SK-N-SH (cell line): Measurements from ENCODE around the gene MYO16. TPM values are rescaled to one million over a fixed set of nuclear protein-coding genes. Genes with fewer than 3 reads are reported as not detected.
"Not testable (repeated sequence)": the region's sequence is repeated elsewhere in the genome, so short reads cannot be mapped to it uniquely, and the experiment has no call there.

Source experiments
- CTCF ChIA-PET: fragments of 300-600, 350-600 bp; formaldehyde crosslinking; extraction: SDS; loops from one replicate; lab custom pipeline; 2021; lab: Yijun Ruan, JAX
- POLR2A ChIA-PET: fragments of 350-600 bp; sonication (Branson Sonifier 250); formaldehyde crosslinking; extraction: SDS; loops from one replicate; lab custom pipeline; 2020; ENCODE audit warnings: antibody characterized with exemption, inconsistent platforms; lab: Yijun Ruan, JAX
- DNase-seq: peaks from one replicate; pipeline ENCODE4 v3.0.0; 2012
- H2AFZ ChIP-seq: fragments of 200-600 bp; sonication (generic); 2 replicates; pipeline ENCODE4 v1.8.1; 2016; ENCODE audit warnings: antibody characterized with exemption, mild to moderate bottlenecking, low read depth
- H3F3A ChIP-seq: fragments of 200-600 bp; sonication (generic); replicated peaks from 2 replicates; pipeline ENCODE3; 2016; ENCODE audit warnings: antibody characterized with exemption, mild to moderate bottlenecking; ENCODE audit not compliant: insufficient read depth
- H3K27ac ChIP-seq, 2 experiments: fragments of 200-500 bp in 1 of 2; fragments of 200-600 bp in 1 of 2; sonication (Bioruptor generic) in 1 of 2; sonication (generic), shearing (Covaris generic) in 1 of 2; 2 replicates each; pipeline versions ENCODE4 v1.5.1 to v1.6.1; 2014 to 2016; ENCODE audit warnings: low read depth in 2 of 2, inconsistent platforms in 1 of 2, low read length in 1 of 2, mild to moderate bottlenecking in 1 of 2, mixed read lengths in 1 of 2
- H3K27me3 ChIP-seq: fragments of 200-600 bp; sonication (generic), shearing (Covaris generic); 2 replicates; pipeline ENCODE4 v1.6.1; 2016; ENCODE audit warnings: mixed run types; ENCODE audit not compliant: insufficient read depth
- H3K36me3 ChIP-seq, 2 experiments: fragments of 200-500 bp in 1 of 2; fragments of 200-600 bp in 1 of 2; sonication (Bioruptor generic) in 1 of 2; sonication (generic) in 1 of 2; replicated peaks in 1 of 2; 2 replicates each; pipeline versions ENCODE3 to v1.5.1; 2014 to 2016; ENCODE audit warnings: low read length in 1 of 2, mild to moderate bottlenecking in 1 of 2; ENCODE audit not compliant: insufficient read depth in 2 of 2, control insufficient read depth in 1 of 2
- H3K4me1 ChIP-seq, 2 experiments: fragments of 200-500 bp in 1 of 2; fragments of 200-600 bp in 1 of 2; sonication (Bioruptor generic) in 1 of 2; sonication (generic), shearing (Covaris generic) in 1 of 2; 2 replicates each; pipeline versions ENCODE4 v1.5.1 to v1.6.1; 2014 to 2016; ENCODE audit warnings: low read depth in 1 of 2, low read length in 1 of 2, mixed run types in 1 of 2; ENCODE audit not compliant: insufficient read depth in 2 of 2, control insufficient read depth in 1 of 2
- H3K4me2 ChIP-seq: fragments of 200-600 bp; sonication (generic), shearing (Covaris generic); 2 replicates; pipeline ENCODE4 v1.6.1; 2017; ENCODE audit warnings: mixed run types
- H3K4me3 ChIP-seq, 2 experiments: fragments of 200-500 bp in 1 of 2; fragments of 200-600 bp in 1 of 2; sonication (Bioruptor generic) in 1 of 2; sonication (generic), shearing (Covaris generic) in 1 of 2; 2 replicates each; pipeline versions ENCODE4 v1.5.1 to v1.8.1; 2014 to 2016; ENCODE audit warnings: low read depth in 2 of 2, inconsistent platforms in 1 of 2, low read length in 1 of 2, mild to moderate bottlenecking in 1 of 2, mixed read lengths in 1 of 2, moderate library complexity in 1 of 2
- H3K79me2 ChIP-seq: fragments of 200-600 bp; sonication (generic); 2 replicates; pipeline ENCODE4 v1.8.1; 2017; ENCODE audit warnings: mild to moderate bottlenecking; ENCODE audit not compliant: insufficient read depth
- H3K9ac ChIP-seq: fragments of 200-600 bp; sonication (generic); 2 replicates; pipeline ENCODE4 v1.6.1; 2017; ENCODE audit warnings: mixed run types
- H3K9me2 ChIP-seq: fragments of 200-600 bp; sonication (generic); 2 replicates; pipeline ENCODE4 v1.6.1; 2017; ENCODE audit warnings: mixed run types
- H3K9me3 ChIP-seq: fragments of 200-600 bp; sonication (generic); 2 replicates; pipeline ENCODE4 v1.6.1; 2017; ENCODE audit warnings: mixed run types, mild to moderate bottlenecking, moderate library complexity
- H4K20me1 ChIP-seq: fragments of 200-600 bp; sonication (generic); 2 replicates; pipeline ENCODE4 v1.6.1; 2017; ENCODE audit warnings: mild to moderate bottlenecking, mixed run types; ENCODE audit not compliant: insufficient read depth
- CHD2 ChIP-seq: fragments of 150-350 bp; IDR thresholded peaks from 2 replicates; pipeline ENCODE4 v1.6.1; 2018; ENCODE audit warnings: low read length; ENCODE audit not compliant: partially characterized antibody
- ELF1 ChIP-seq: IDR thresholded peaks from 2 replicates; pipeline ENCODE4 v1.4.0; 2012
- EP300 ChIP-seq, 2 experiments: IDR thresholded peaks; 2 replicates each; pipeline versions ENCODE4 v1.4.0 to v1.6.1; 2012; ENCODE audit warnings: borderline replicate concordance in 1 of 2, low read depth in 1 of 2, low read length in 1 of 2
- EZH2phosphoT487 ChIP-seq: fragments of 200-600 bp; sonication (generic); IDR thresholded peaks from 2 replicates; pipeline ENCODE4 v1.6.1; 2017; ENCODE audit warnings: low read depth, mixed run types, mild to moderate bottlenecking, antibody characterized with exemption, moderate library complexity, borderline replicate concordance
- FOSL2 ChIP-seq: IDR thresholded peaks from 2 replicates; pipeline ENCODE4 v1.4.0; 2012; ENCODE audit warnings: low read depth, mild to moderate bottlenecking, moderate library complexity, borderline replicate concordance
- FOXJ3 ChIP-seq: sonication (generic); formaldehyde crosslinking; IDR thresholded peaks from 2 replicates; pipeline ENCODE4 v1.5.1; 2020; ENCODE audit warnings: mild to moderate bottlenecking, missing genetic modification reagents
- IRF3 ChIP-seq: fragments of 150-350 bp; IDR thresholded peaks from 2 replicates; pipeline ENCODE4 v1.6.1; 2016; ENCODE audit warnings: mild to moderate bottlenecking, low read depth, low read length
- MXI1 ChIP-seq: IDR thresholded peaks from 2 replicates; pipeline ENCODE4 v1.6.1; 2012; ENCODE audit warnings: mild to moderate bottlenecking, low read depth, low read length, improper control_type of control experiment
- NRF1 ChIP-seq: IDR thresholded peaks from 2 replicates; pipeline ENCODE4 v1.6.1; 2012; ENCODE audit warnings: low read depth, mild to moderate bottlenecking, low read length
- POLR2AphosphoS5 ChIP-seq: IDR thresholded peaks from 2 replicates; pipeline ENCODE4 v1.6.1; 2012; ENCODE audit warnings: low read depth, low read length
- RAD21 ChIP-seq: IDR thresholded peaks from 2 replicates; pipeline ENCODE4 v1.6.1; 2012; ENCODE audit warnings: mild to moderate bottlenecking, low read length
- RCOR1 ChIP-seq: fragments of 150-350 bp; IDR thresholded peaks from 2 replicates; pipeline ENCODE4 v1.6.1; 2017; ENCODE audit warnings: antibody characterized with exemption, low read length
- RXRA ChIP-seq: IDR thresholded peaks from 2 replicates; pipeline ENCODE4 v1.4.0; 2012; ENCODE audit warnings: low read depth, mild to moderate bottlenecking, borderline replicate concordance
- SMC3 ChIP-seq: IDR thresholded peaks from 2 replicates; pipeline ENCODE4 v1.6.1; 2012; ENCODE audit warnings: low read depth, low read length, improper control_type of control experiment
- TCF12 ChIP-seq: IDR thresholded peaks from 2 replicates; pipeline ENCODE4 v1.4.0; 2012
- TEAD4 ChIP-seq: IDR thresholded peaks from 2 replicates; pipeline ENCODE4 v1.4.0; 2012; ENCODE audit warnings: mild to moderate bottlenecking, borderline replicate concordance; ENCODE audit not compliant: insufficient read depth
- ZBTB33 ChIP-seq: IDR thresholded peaks from 2 replicates; pipeline ENCODE4 v1.4.0; 2012; ENCODE audit warnings: low read depth, borderline replicate concordance
- WGBS: methylation state at CpG from one replicate; pipeline ENCODE4 v1.1.6; 2017; ENCODE audit warnings: low lambda C conversion rate; 5-methylcytosine and 5-hydroxymethylcytosine counted together
- polyA plus RNA-seq, 3 experiments: library from polyadenylated mRNA; depleted of rRNA; stranded (reverse); fragments of >200 nt; gene quantifications; 2 replicates each; pipeline ENCODE4 v1.2.3, GENCODE V29; 2012

MYO16 gene
- polyA plus RNA-seq, 1 of the 3 experiments (the other 2 are of a cell fraction): 0.07 TPM

- no peaks in the 10 kb centered on the region for H3K9me3 ChIP-seq
- TF ChIP-seq MXI1 (no peak), FOSL2 (no peak), CHD2 (no peak), IRF3 (no peak), ZBTB33 (no peak), FOXJ3 (no peak), NRF1 (no peak), EP300 (IDR thresholded peaks at IDR 0.05; ENCODE audit: borderline replicate concordance in 1 of 2, low read depth in 1 of 2, low read length in 1 of 2) (no peak), SMC3 (no peak), RAD21 (no peak), ELF1 (no peak), POLR2AphosphoS5 (no peak), EZH2phosphoT487 (no peak), TCF12 (no peak), TEAD4 (no peak), RXRA (no peak), RCOR1 (no peak)
- TF ChIP-seq, all 33 proteins: peak for 0
- no peak overlapping the region for H3K9ac ChIP-seq
- 100% methylated on average over 2 of the region's 2 CpGs for WGBS
- CTCF ChIA-PET: interaction anchor here (1.4 kb wide), 1 partner anchor 69 kb away, joined by 3 read pairs; no protein-coding TSS in a partner anchor
- H3K4me3 ChIP-seq: no peak overlapping the region
- POLR2A ChIA-PET: no interaction called here
- no peaks in the 10 kb centered on the region for H3K27me3 ChIP-seq
- H2AFZ ChIP-seq: no peak overlapping the region
- no peak overlapping the region for H3K27ac ChIP-seq
- H3K79me2 ChIP-seq: no peaks in the 10 kb centered on the region
- H3K36me3 ChIP-seq: no peaks in the 10 kb centered on the region
- no peaks in the 10 kb centered on the region for H4K20me1 ChIP-seq
- H3K9me2 ChIP-seq: no peaks in the 10 kb centered on the region; the same call in 1 of the 2 replicates
- H3K4me1 ChIP-seq: peaks cover 0 to 5% of the 10 kb centered on the region in 2 experiments; a peak in 2 of 4 replicates
- no peak for DNase-seq
- no peak overlapping the region for H3K4me2 ChIP-seq
- H3F3A ChIP-seq: no peaks in the 10 kb centered on the region
Observed at GRCh38 chr13:109215377-109215776, 586.0 kb downstream of the MYO16 start.

- WGBS: 86% methylated on average over 2 of the region's 2 CpGs
- DNase-seq, H3K4me3 ChIP-seq, H2AFZ ChIP-seq, H3F3A ChIP-seq, H3K27me3 ChIP-seq, H3K4me2 ChIP-seq, H3K27ac ChIP-seq, H4K20me1 ChIP-seq, H3K36me3 ChIP-seq, H3K9me2 ChIP-seq, H3K79me2 ChIP-seq, CTCF ChIA-PET, POLR2A ChIA-PET, H3K4me1 ChIP-seq, H3K9ac ChIP-seq, H3K9me3 ChIP-seq: not testable (repeated sequence)
Observed at GRCh38 chr13:109217510-109217909, 588.1 kb downstream of the MYO16 start.
